Astrocyte of the cerebellum (primary cell): ENCODE results near the gene TMPRSS3.

Experiments
- DNase-seq: peaks from one replicate; pipeline ENCODE4 v3.0.0-alpha.2; 2011; ENCODE audit warnings: low read depth
- H3K4me3 ChIP-seq: 2 replicates; pipeline ENCODE4 v1.5.1; 2011; ENCODE audit warnings: mild to moderate bottlenecking, low read depth, low read length, moderate library complexity
- CTCF ChIP-seq: IDR thresholded peaks from 2 replicates; pipeline ENCODE4 v1.5.1; 2012; ENCODE audit warnings: low read length, low read depth, moderate library complexity, mild to moderate bottlenecking; ENCODE audit errors: missing control alignments
- in situ Hi-C: cut with HindIII; loops from 2 replicates; pipeline ENCODE4 v1.10.0; 2017; ENCODE audit warnings: low sequenced_read_pairs

TMPRSS3 gene

GRCh38 chr21:42347601-42348327 is 48.1 kb downstream of the TMPRSS3 start:
- in situ Hi-C loops: no loop called here
- H3K4me3 ChIP-seq: no peak overlapping the region
- TF ChIP-seq CTCF: no peak
- no peak for DNase-seq

- in situ Hi-C loops: no loop called here
- no peak overlapping the region for H3K4me3 ChIP-seq
- TF ChIP-seq CTCF: no peak
- no peak for DNase-seq
Measured at GRCh38 chr21:42346866-42347600, 48.8 kb downstream of the TMPRSS3 start.

- no peak for DNase-seq
- H3K4me3 ChIP-seq: no peak overlapping the region
- TF ChIP-seq CTCF: no peak
- in situ Hi-C loops: no loop called here
Measured at GRCh38 chr21:42346441-42346840, 49.4 kb downstream of the TMPRSS3 start.

- in situ Hi-C loops: no loop called here
- no peak for TF ChIP-seq CTCF
- H3K4me3 ChIP-seq: no peak overlapping the region
- no peak for DNase-seq
Measured at GRCh38 chr21:42344631-42345030, 51.2 kb downstream of the TMPRSS3 start.

GRCh38 chr21:42343963-42344510 is 51.8 kb downstream of the TMPRSS3 start:
- no peak for TF ChIP-seq CTCF
- in situ Hi-C loops: no loop called here
- no peak for DNase-seq
- no peak overlapping the region for H3K4me3 ChIP-seq

GRCh38 chr21:42343556-42343955 is 52.3 kb downstream of the TMPRSS3 start:
- in situ Hi-C loops: no loop called here
- no peak for TF ChIP-seq CTCF

More at GRCh38 chr21:42343556-42343955, 52.3 kb downstream of the TMPRSS3 start:
- DNase-seq: no peak
- no peak overlapping the region for H3K4me3 ChIP-seq
